DOHH2 (cell line): ENCODE data around the gene PDIA2.
"Not testable (repeated sequence)": the region's sequence is repeated elsewhere in the genome, so short reads cannot be mapped to it uniquely, and the experiment has no call there.

Source experiments
- H3F3A ChIP-seq: fragments of 200-600 bp; sonication (generic), shearing (Covaris generic); 2 replicates; pipeline ENCODE4 v1.6.0; 2016; ENCODE audit warnings: antibody characterized with exemption, mild to moderate bottlenecking; ENCODE audit not compliant: control insufficient read depth, insufficient read depth
- H3K27ac ChIP-seq: fragments of 200-600 bp; sonication (generic); 2 replicates; pipeline ENCODE4 v1.5.1; 2014; ENCODE audit warnings: low read depth, mild to moderate bottlenecking, low read length, moderate library complexity
- H3K27me3 ChIP-seq: fragments of 200-600 bp; sonication (generic); 2 replicates; pipeline ENCODE4 v1.6.1; 2014; ENCODE audit warnings: mild to moderate bottlenecking, low read length, mixed read lengths; ENCODE audit not compliant: control insufficient read depth
- H3K36me3 ChIP-seq: fragments of 200-600 bp; sonication (generic); 2 replicates; pipeline ENCODE4 v1.6.1; 2014; ENCODE audit warnings: mild to moderate bottlenecking, low read length, moderate library complexity, mixed read lengths; ENCODE audit not compliant: control insufficient read depth
- H3K4me1 ChIP-seq: fragments of 200-600 bp; sonication (generic); 2 replicates; pipeline ENCODE4 v1.6.1; 2014; ENCODE audit warnings: mild to moderate bottlenecking, low read length, mixed read lengths; ENCODE audit not compliant: control insufficient read depth
- H3K4me2 ChIP-seq: fragments of 200-600 bp; sonication (generic); 2 replicates; pipeline ENCODE4 v1.6.0; 2014; ENCODE audit warnings: mild to moderate bottlenecking, low read length, moderate library complexity
- H3K4me3 ChIP-seq: fragments of 200-600 bp; sonication (generic); 2 replicates; pipeline ENCODE4 v1.5.1; 2014; ENCODE audit warnings: mild to moderate bottlenecking, low read length, mixed read lengths
- H3K79me2 ChIP-seq: fragments of 200-600 bp; sonication (generic); 2 replicates; pipeline ENCODE4 v1.6.1; 2014; ENCODE audit warnings: mild to moderate bottlenecking, low read length, mixed read lengths; ENCODE audit not compliant: control insufficient read depth
- H3K9me2 ChIP-seq: fragments of 200-600 bp; sonication (generic); replicated peaks from 2 replicates; pipeline ENCODE4 v1.6.1; 2014; ENCODE audit warnings: mild to moderate bottlenecking, low read length, mixed read lengths; ENCODE audit not compliant: control insufficient read depth
- H3K9me3 ChIP-seq: fragments of 200-600 bp; sonication (generic); 2 replicates; pipeline ENCODE4 v1.6.1; 2014; ENCODE audit warnings: antibody characterized with exemption, low read length, mixed read lengths; ENCODE audit not compliant: control insufficient read depth, insufficient read depth
- H4K20me1 ChIP-seq: fragments of 200-600 bp; sonication (generic); 2 replicates; pipeline ENCODE4 v1.6.0; 2014; ENCODE audit warnings: low read depth, mild to moderate bottlenecking, antibody characterized with exemption, low read length, moderate library complexity; ENCODE audit not compliant: control insufficient read depth, insufficient read depth
- CTCF ChIP-seq: fragments of 200-600 bp; sonication (generic); IDR thresholded peaks from one replicate; pipeline ENCODE4 v1.5.1; 2014; ENCODE audit warnings: antibody characterized with exemption, mild to moderate bottlenecking, low read depth, low read length; ENCODE audit not compliant: poor library complexity, severe bottlenecking
- EZH2phosphoT487 ChIP-seq: fragments of 200-600 bp; sonication (generic); IDR thresholded peaks from 2 replicates; pipeline ENCODE4 v1.6.1; 2017; ENCODE audit warnings: borderline replicate concordance, mild to moderate bottlenecking, antibody characterized with exemption, low read length, moderate library complexity, mixed read lengths

Gene PDIA2

GRCh38 chr16:333406-334094 lies 50.6 kb downstream of the PDIA2 start:
- Histone ChIP-seq H4K20me1 (peaks cover 10% of the 10 kb centered on the region), H3K9me2 (no peaks in the 10 kb centered on the region), H3K4me1 (no peaks in the 10 kb centered on the region), H3K36me3 (no peaks in the 10 kb centered on the region), H3F3A (no peaks in the 10 kb centered on the region), H3K4me3 (no peak overlapping the region), H3K27me3 (no peaks in the 10 kb centered on the region), H3K4me2 (no peak overlapping the region), H3K79me2 (peaks cover 85% of the 10 kb centered on the region), H3K9me3 (no peaks in the 10 kb centered on the region), H3K27ac (no peak overlapping the region)
- TF ChIP-seq CTCF (no peak), EZH2phosphoT487 (no peak)

- H3F3A ChIP-seq, H3K9me2 ChIP-seq, H4K20me1 ChIP-seq, H3K27ac ChIP-seq, H3K4me2 ChIP-seq, H3K4me3 ChIP-seq, H3K36me3 ChIP-seq, H3K4me1 ChIP-seq, H3K9me3 ChIP-seq, H3K27me3 ChIP-seq: not testable (repeated sequence)
- peaks cover 88% of the 10 kb centered on the region for H3K79me2 ChIP-seq
Observed at GRCh38 chr16:334164-334832, 51.3 kb downstream of the PDIA2 start.

GRCh38 chr16:334861-335632 lies 52.1 kb downstream of the PDIA2 start:
- not testable (repeated sequence) for H3K9me3 ChIP-seq, H3K36me3 ChIP-seq, H3K27ac ChIP-seq, H3K4me2 ChIP-seq, H3K9me2 ChIP-seq, H3K4me1 ChIP-seq, H3K27me3 ChIP-seq, H3F3A ChIP-seq, H3K4me3 ChIP-seq
- Histone ChIP-seq H4K20me1 (peaks cover 10% of the 10 kb centered on the region), H3K79me2 (peaks cover 93% of the 10 kb centered on the region)

GRCh38 chr16:336269-336668 lies 53.3 kb downstream of the PDIA2 start:
- Histone ChIP-seq H3K79me2 (peaks cover 93% of the 10 kb centered on the region), H3K9me2 (no peaks in the 10 kb centered on the region), H3K9me3 (no peaks in the 10 kb centered on the region), H3K36me3 (no peaks in the 10 kb centered on the region), H4K20me1 (peaks cover 6% of the 10 kb centered on the region), H3K4me2 (no peak overlapping the region), H3F3A (no peaks in the 10 kb centered on the region), H3K27me3 (no peaks in the 10 kb centered on the region), H3K4me3 (no peak overlapping the region), H3K27ac (no peak overlapping the region), H3K4me1 (no peaks in the 10 kb centered on the region)
- TF ChIP-seq CTCF (no peak), EZH2phosphoT487 (no peak)
